Measurements from ENCODE around the gene SLC24A3.

Gene SLC24A3

GRCh38 chr20:19397666-19398065 lies 185.2 kb downstream of the SLC24A3 start:
- no peak for DNase-seq (ENCODE audit: extremely low read depth, insufficient read length)
- H3K36me3 ChIP-seq (ENCODE audit: control insufficient read depth, insufficient read depth, low read length), result no peaks in the 10 kb centered on the region
- TF ChIP-seq CTCF (IDR thresholded peaks at IDR 0.05; ENCODE audit: insufficient read depth, low read length, poor library complexity, severe bottlenecking), result no peak
- no peaks in the 10 kb centered on the region for H3K27me3 ChIP-seq (replicated peaks; ENCODE audit: control insufficient read depth, insufficient read depth, low read length)
- H3K4me3 ChIP-seq (replicated peaks; ENCODE audit: low read depth, low read length), result no peak overlapping the region

GRCh38 chr20:19401096-19401495 lies 188.7 kb downstream of the SLC24A3 start:
- Histone ChIP-seq H3K36me3 (ENCODE audit: control insufficient read depth, insufficient read depth, low read length) (no peaks in the 10 kb centered on the region), H3K4me3 (replicated peaks; ENCODE audit: low read depth, low read length) (no peak overlapping the region), H3K27me3 (replicated peaks; ENCODE audit: control insufficient read depth, insufficient read depth, low read length) (no peaks in the 10 kb centered on the region; the same call in 1 of the 2 replicates)
- no peak for TF ChIP-seq CTCF (IDR thresholded peaks at IDR 0.05; ENCODE audit: insufficient read depth, low read length, poor library complexity, severe bottlenecking)
- no peak for DNase-seq (ENCODE audit: extremely low read depth, insufficient read length)

GRCh38 chr20:19403549-19403948 lies 191.1 kb downstream of the SLC24A3 start:
- H3K27me3 ChIP-seq (replicated peaks; ENCODE audit: control insufficient read depth, insufficient read depth, low read length), result peaks cover 2% of the 10 kb centered on the region; the same call in 1 of the 2 replicates
- H3K36me3 ChIP-seq (ENCODE audit: control insufficient read depth, insufficient read depth, low read length), result no peaks in the 10 kb centered on the region
- no peak for TF ChIP-seq CTCF (IDR thresholded peaks at IDR 0.05; ENCODE audit: insufficient read depth, low read length, poor library complexity, severe bottlenecking)
- no peak for DNase-seq (ENCODE audit: extremely low read depth, insufficient read length)
- H3K4me3 ChIP-seq (replicated peaks; ENCODE audit: low read depth, low read length), result no peak overlapping the region

DNA sequence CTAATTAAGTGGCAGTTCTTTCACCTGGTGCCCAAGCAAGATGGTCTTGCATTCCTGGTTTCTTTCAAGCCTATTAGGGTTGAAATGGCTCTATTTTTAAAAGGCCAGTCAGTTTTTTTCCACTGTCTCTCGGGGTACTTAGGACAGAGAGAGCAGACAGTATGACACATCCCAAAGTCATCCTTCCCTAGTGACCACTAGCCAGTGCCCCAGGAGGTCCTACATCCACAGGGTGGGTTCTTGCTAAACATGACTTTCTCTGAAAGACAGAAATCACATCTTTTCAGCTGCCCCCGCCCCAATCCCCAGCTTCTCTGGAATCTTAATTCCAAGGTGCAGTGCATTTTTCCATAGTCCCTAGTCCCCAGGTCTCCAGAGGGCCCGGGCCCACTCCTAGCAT lies 192.4 kb downstream of the SLC24A3 start:
- DNase-seq (ENCODE audit: extremely low read depth, insufficient read length), result no peak
- TF ChIP-seq CTCF (IDR thresholded peaks at IDR 0.05; ENCODE audit: insufficient read depth, low read length, poor library complexity, severe bottlenecking), result no peak

GRCh38 chr20:19405958-19406357 lies 193.5 kb downstream of the SLC24A3 start:
- no peak for TF ChIP-seq CTCF (IDR thresholded peaks at IDR 0.05; ENCODE audit: insufficient read depth, low read length, poor library complexity, severe bottlenecking)
- H3K27me3 ChIP-seq (replicated peaks; ENCODE audit: control insufficient read depth, insufficient read depth, low read length), result peaks cover 2% of the 10 kb centered on the region; the same call in 1 of the 2 replicates
- H3K4me3 ChIP-seq (replicated peaks; ENCODE audit: low read depth, low read length), result no peak overlapping the region
- H3K36me3 ChIP-seq (ENCODE audit: control insufficient read depth, insufficient read depth, low read length), result no peaks in the 10 kb centered on the region
- no peak for DNase-seq (ENCODE audit: extremely low read depth, insufficient read length)

More for the DNA sequence above, 192.4 kb downstream of the SLC24A3 start:
- Histone ChIP-seq H3K36me3 (ENCODE audit: control insufficient read depth, insufficient read depth, low read length) (no peaks in the 10 kb centered on the region), H3K4me3 (replicated peaks; ENCODE audit: low read depth, low read length) (no peak overlapping the region), H3K27me3 (replicated peaks; ENCODE audit: control insufficient read depth, insufficient read depth, low read length) (peaks cover 2% of the 10 kb centered on the region; the same call in 1 of the 2 replicates)

DNA sequence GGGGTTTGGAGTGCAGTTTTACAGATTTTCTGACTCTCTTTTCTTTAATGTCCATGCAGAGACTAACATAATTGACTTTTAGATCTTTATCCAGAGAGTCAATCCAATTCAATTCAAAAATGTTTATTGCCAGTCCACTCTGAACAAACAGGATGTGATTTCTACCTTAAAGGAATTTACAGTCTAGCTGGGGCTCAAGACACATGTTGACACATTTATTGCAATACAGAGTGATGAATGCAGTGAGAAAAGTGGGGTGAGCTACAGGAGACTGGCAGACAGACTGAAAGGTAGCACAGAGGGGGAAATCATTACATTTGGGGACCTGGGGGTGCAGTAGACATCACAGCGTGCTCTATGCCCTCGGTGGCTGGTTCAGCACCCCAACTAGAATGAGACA lies 193.9 kb downstream of the SLC24A3 start:
- H3K36me3 ChIP-seq (ENCODE audit: control insufficient read depth, insufficient read depth, low read length), result no peaks in the 10 kb centered on the region
- DNase-seq (ENCODE audit: extremely low read depth, insufficient read length), result no peak
- TF ChIP-seq CTCF (IDR thresholded peaks at IDR 0.05; ENCODE audit: insufficient read depth, low read length, poor library complexity, severe bottlenecking), result no peak
- H3K4me3 ChIP-seq (replicated peaks; ENCODE audit: low read depth, low read length), result no peak overlapping the region
- peaks cover 2% of the 10 kb centered on the region; the same call in 1 of the 2 replicates for H3K27me3 ChIP-seq (replicated peaks; ENCODE audit: control insufficient read depth, insufficient read depth, low read length)
